ENCODE measurements around the gene PAM. TPM values are rescaled to one million over a fixed set of nuclear protein-coding genes. Genes with fewer than 3 reads are reported as not detected.
"Not testable (repeated sequence)": the region's sequence is repeated elsewhere in the genome, so short reads cannot be mapped to it uniquely, and the experiment has no call there.

PAM gene
- total and polyA plus RNA-seq, 5 donors, result 3,384 to 4,784 (median 4,213) TPM

DNA sequence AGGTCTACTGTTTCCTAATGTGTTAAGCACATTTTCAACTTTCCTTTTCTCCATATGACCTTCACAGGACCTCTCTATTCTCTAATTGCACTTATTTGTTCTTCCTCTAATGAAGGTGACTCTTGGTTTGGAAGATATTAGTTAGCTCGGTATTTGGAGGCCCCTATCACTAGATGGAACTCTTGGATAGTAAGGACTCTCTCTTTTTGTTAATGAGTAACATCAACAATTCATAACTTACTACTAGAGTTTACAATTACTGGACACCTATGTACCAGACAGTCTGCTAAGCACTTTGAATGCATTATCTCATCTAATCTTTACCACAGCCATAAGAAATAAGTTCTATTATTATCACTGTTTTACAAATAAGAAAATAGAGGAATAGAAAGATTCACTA, 23.4 kb upstream of the PAM start:
- no peaks in the 10 kb centered on the region for H3K4me1 ChIP-seq (ENCODE audit: control insufficient read depth, insufficient read depth, low read length)
- no peak for ATAC-seq
- H3K4me3 ChIP-seq (ENCODE audit: low read length), result no peak overlapping the region
- H3K27me3 ChIP-seq (ENCODE audit: control insufficient read depth, insufficient read depth), result no peaks in the 10 kb centered on the region
- H3K27ac ChIP-seq (ENCODE audit: low read length), result no peak overlapping the region
- WGBS, result 61% methylated on average over 1 of the region's 1 CpG
- DNase-seq, result no peak
- intact Hi-C loops (cut with DNase I), result no loop called here
- no peaks in the 10 kb centered on the region for H3K9me3 ChIP-seq (ENCODE audit: control insufficient read depth, low read length)

- Histone ChIP-seq H3K4me1 (ENCODE audit: control insufficient read depth, insufficient read depth, low read length) (no peaks in the 10 kb centered on the region), H3K27me3 (ENCODE audit: control insufficient read depth, insufficient read depth) (no peaks in the 10 kb centered on the region), H3K4me3 (ENCODE audit: low read length) (no peak overlapping the region), H3K9me3 (ENCODE audit: control insufficient read depth, low read length) (no peaks in the 10 kb centered on the region), H3K27ac (ENCODE audit: low read length) (no peak overlapping the region)
- 51% methylated on average over 5 of the region's 5 CpGs for WGBS
- intact Hi-C loops (cut with DNase I), result no loop called here
- DNase-seq (no peak), ATAC-seq (no peak)
Observed at GRCh38 chr5:102733534-102733933, 21.6 kb upstream of the PAM start.

DNA sequence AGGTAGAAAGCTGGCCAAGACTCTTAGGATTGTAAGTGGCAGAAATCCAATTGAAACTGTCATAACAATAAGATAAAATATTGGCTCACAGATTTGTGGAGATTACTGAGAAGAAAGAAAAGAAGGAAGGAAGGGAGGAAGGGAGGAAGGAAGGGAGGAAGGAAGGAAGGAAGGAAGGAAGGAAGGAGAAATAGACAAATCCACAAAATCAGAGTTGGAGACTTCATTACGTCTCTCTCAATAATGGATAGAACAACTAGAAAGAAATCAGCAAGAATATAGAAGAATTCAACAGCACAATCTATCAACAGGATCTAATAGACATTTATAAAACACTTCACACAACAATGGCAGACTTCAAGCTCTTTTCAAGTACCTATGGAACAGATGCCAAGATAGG, 17.9 kb upstream of the PAM start:
- no peaks in the 10 kb centered on the region for H3K9me3 ChIP-seq (ENCODE audit: control insufficient read depth, low read length)
- no peak overlapping the region for H3K4me3 ChIP-seq (ENCODE audit: low read length)
- H3K27ac ChIP-seq (ENCODE audit: low read length), result no peak overlapping the region
- H3K4me1 ChIP-seq (ENCODE audit: control insufficient read depth, insufficient read depth, low read length), result no peaks in the 10 kb centered on the region
- ATAC-seq, result no peak
- intact Hi-C loops (cut with DNase I), result no loop called here
- WGBS, result 55% methylated on average over 1 of the region's 1 CpG
- no peaks in the 10 kb centered on the region for H3K27me3 ChIP-seq (ENCODE audit: control insufficient read depth, insufficient read depth)
- no peak for DNase-seq

- DNase-seq (no peak), ATAC-seq (no peak)
- Histone ChIP-seq H3K4me1 (ENCODE audit: control insufficient read depth, insufficient read depth, low read length) (no peaks in the 10 kb centered on the region), H3K9me3 (ENCODE audit: control insufficient read depth, low read length) (no peaks in the 10 kb centered on the region), H3K27me3 (ENCODE audit: control insufficient read depth, insufficient read depth) (no peaks in the 10 kb centered on the region), H3K27ac (ENCODE audit: low read length) (no peak overlapping the region), H3K4me3 (ENCODE audit: low read length) (no peak overlapping the region)
- intact Hi-C loops (cut with DNase I), result no loop called here
- WGBS, result 75% methylated on average over 7 of the region's 7 CpGs
Observed at GRCh38 chr5:102737805-102738469, 17.2 kb upstream of the PAM start.

DNA sequence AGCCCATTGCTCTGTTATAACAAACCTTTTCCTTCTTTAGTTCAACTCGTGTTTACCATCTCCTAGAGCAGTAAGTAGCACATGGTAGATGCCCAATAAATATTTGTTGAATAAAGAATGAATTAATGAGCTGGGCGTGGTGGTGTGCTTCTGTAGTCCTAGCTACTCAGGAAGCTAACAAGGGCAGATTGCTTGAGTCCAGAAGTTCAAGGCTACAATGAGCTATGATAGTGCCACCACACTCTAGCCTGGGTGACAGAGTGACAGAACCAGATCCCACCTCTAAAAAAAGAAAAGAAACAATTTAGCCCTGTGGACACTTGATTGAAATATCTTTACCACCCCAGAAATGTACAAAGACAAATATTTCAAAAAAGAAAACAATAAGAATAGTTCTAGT, 14.6 kb upstream of the PAM start:
- Histone ChIP-seq H3K9me3 (ENCODE audit: control insufficient read depth, low read length) (no peaks in the 10 kb centered on the region), H3K4me1 (ENCODE audit: control insufficient read depth, insufficient read depth, low read length) (no peaks in the 10 kb centered on the region), H3K4me3 (ENCODE audit: low read length) (no peak overlapping the region), H3K27ac (ENCODE audit: low read length) (no peak overlapping the region), H3K27me3 (ENCODE audit: control insufficient read depth, insufficient read depth) (no peaks in the 10 kb centered on the region)
- WGBS, result 81% methylated on average over 2 of the region's 2 CpGs
- no peak for DNase-seq
- no peak for ATAC-seq
- intact Hi-C loops (cut with DNase I), result no loop called here

DNA sequence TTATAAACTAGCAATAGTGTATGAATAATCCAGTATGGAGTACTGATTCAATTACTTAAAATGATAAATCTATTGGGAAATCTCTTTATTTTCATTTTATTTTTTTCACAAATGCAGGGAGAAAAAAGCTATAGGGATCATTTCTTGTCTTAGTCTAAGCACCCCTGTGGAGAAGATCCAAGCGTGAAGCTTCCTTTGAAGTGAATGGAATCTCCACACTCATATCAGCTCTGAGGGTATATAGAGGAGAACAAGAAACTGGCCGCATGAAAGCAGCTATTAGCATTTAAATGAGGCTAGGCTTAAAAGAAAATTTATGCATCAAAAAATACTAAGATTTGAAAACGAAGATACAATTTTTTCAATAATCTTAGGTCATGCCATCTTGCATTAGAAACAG, 12.9 kb upstream of the PAM start:
- ATAC-seq (no peak), DNase-seq (no peak)
- no peaks in the 10 kb centered on the region for H3K4me1 ChIP-seq (ENCODE audit: control insufficient read depth, insufficient read depth, low read length)
- no peak overlapping the region for H3K4me3 ChIP-seq (ENCODE audit: low read length)
- H3K9me3 ChIP-seq (ENCODE audit: control insufficient read depth, low read length), result no peaks in the 10 kb centered on the region
- H3K27ac ChIP-seq (ENCODE audit: low read length), result no peak overlapping the region
- 65% methylated on average over 3 of the region's 3 CpGs for WGBS
- H3K27me3 ChIP-seq (ENCODE audit: control insufficient read depth, insufficient read depth), result no peaks in the 10 kb centered on the region
- intact Hi-C loops (cut with DNase I), result no loop called here

GRCh38 chr5:102743900-102744299, 11.2 kb upstream of the PAM start:
- WGBS, result 96% methylated on average over 4 of the region's 4 CpGs
- H3K27me3 ChIP-seq (ENCODE audit: control insufficient read depth, insufficient read depth), result no peaks in the 10 kb centered on the region
- H3K4me1 ChIP-seq (ENCODE audit: control insufficient read depth, insufficient read depth, low read length), result no peaks in the 10 kb centered on the region
- H3K27ac ChIP-seq (ENCODE audit: low read length), result no peak overlapping the region
- no peak overlapping the region for H3K4me3 ChIP-seq (ENCODE audit: low read length)
- H3K9me3 ChIP-seq (ENCODE audit: control insufficient read depth, low read length), result no peaks in the 10 kb centered on the region
- ATAC-seq (no peak), DNase-seq (peak in 1 of 3 donors; percentile 9)
- intact Hi-C loops (cut with DNase I), result no loop called here

DNA sequence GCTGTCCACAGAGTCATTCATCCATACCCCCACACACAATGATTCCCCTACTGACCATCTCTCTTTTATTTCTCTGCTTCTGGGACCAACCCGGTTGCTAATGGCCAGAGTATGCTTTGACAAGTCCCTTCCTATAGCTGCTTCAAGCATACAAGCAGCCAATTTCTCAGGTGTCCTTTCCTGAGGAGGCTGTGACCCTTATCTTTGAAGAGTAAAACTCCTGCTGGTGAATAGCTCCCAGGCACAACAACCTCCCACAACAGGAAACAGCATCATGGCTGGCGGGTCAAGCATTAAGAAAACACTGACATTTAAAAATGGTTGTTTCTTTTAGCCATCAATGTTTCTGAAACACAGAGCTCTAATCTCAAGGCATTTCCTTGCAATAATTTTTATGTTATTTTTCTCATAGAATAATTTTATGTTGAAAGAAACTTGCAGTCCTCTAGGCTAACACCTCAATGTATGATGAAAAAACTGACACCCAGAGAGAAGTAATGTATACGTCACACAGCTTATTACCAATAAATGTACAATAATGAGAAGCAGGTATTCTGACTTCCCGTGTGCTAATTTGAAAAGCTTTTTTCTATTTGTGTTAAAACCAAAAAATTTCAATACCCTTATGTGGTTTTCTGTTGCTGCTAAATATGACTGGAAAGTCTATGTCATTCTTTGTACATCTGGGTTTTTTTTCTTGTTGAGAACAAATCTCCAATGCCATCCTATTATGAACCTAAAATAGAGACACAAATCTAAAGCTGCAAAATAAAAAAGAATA, 7.5 kb upstream of the PAM start:
- DNase-seq (no peak), ATAC-seq (no peak)
- Histone ChIP-seq H3K4me3 (ENCODE audit: low read length) (no peak overlapping the region), H3K27me3 (ENCODE audit: control insufficient read depth, insufficient read depth) (no peaks in the 10 kb centered on the region), H3K27ac (ENCODE audit: low read length) (no peak overlapping the region), H3K4me1 (ENCODE audit: control insufficient read depth, insufficient read depth, low read length) (no peaks in the 10 kb centered on the region), H3K9me3 (ENCODE audit: control insufficient read depth, low read length) (no peaks in the 10 kb centered on the region)
- WGBS, result 82% methylated on average over 4 of the region's 4 CpGs
- intact Hi-C loops (cut with DNase I), result no loop called here

- 70% methylated on average over 5 of the region's 5 CpGs for WGBS
- Histone ChIP-seq H3K4me1 (ENCODE audit: control insufficient read depth, insufficient read depth, low read length) (no peaks in the 10 kb centered on the region), H3K9me3 (ENCODE audit: control insufficient read depth, low read length) (no peaks in the 10 kb centered on the region), H3K4me3 (ENCODE audit: low read length) (no peak overlapping the region), H3K27ac (ENCODE audit: low read length) (no peak overlapping the region), H3K27me3 (ENCODE audit: control insufficient read depth, insufficient read depth) (no peaks in the 10 kb centered on the region)
- intact Hi-C loops (cut with DNase I), result no loop called here
- ATAC-seq (no peak), DNase-seq (no peak)
Observed at GRCh38 chr5:102749416-102750030, 5.6 kb upstream of the PAM start.

- no peak for DNase-seq
- no peak for ATAC-seq
- H3K27ac ChIP-seq (ENCODE audit: low read length), result no peak overlapping the region
- no peaks in the 10 kb centered on the region for H3K4me1 ChIP-seq (ENCODE audit: control insufficient read depth, insufficient read depth, low read length)
- H3K27me3 ChIP-seq (ENCODE audit: control insufficient read depth, insufficient read depth), result no peaks in the 10 kb centered on the region
- intact Hi-C loops (cut with DNase I), result no loop called here
- H3K9me3 ChIP-seq (ENCODE audit: control insufficient read depth, low read length), result no peaks in the 10 kb centered on the region
- no peak overlapping the region for H3K4me3 ChIP-seq (ENCODE audit: low read length)
- 91% methylated on average over 4 of the region's 4 CpGs for WGBS
Observed at GRCh38 chr5:102750151-102750834, 4.8 kb upstream of the PAM start.

DNA sequence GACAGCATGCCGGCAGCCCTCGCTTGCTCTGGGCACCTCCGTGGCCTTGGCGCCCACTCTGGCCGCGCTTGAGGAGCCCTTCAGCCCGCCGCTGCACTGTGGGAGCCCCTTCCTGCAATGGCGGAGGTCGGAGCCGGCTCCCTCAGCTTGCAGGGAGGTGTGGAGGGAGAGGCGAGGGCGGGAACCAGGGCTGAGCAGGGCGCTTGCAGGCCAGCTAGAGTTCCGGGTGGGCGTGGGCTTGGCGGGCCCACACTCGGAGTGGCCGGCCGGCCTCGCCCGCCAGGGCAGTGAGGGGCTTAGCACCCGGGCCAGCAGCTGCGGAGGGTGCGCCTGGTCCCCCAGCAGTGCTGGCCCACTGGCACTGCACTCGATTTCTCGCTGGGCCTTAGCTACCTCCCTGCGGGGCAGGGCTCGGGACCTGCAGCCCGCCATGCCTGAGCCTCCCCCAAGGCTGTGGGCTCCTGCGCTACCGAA, 3.2 kb upstream of the PAM start:
- ATAC-seq; H3K9me3 ChIP-seq (ENCODE audit: control insufficient read depth, low read length); H3K27ac ChIP-seq (ENCODE audit: low read length); H3K4me1 ChIP-seq (ENCODE audit: control insufficient read depth, insufficient read depth, low read length); H3K27me3 ChIP-seq (ENCODE audit: control insufficient read depth, insufficient read depth); intact Hi-C loops (cut with DNase I); H3K4me3 ChIP-seq (ENCODE audit: low read length): not testable (repeated sequence)
- 91% methylated on average over 32 of the region's 32 CpGs for WGBS
- peak in 1 of 3 donors; percentile 35 for DNase-seq

All from right cardiac atrium (tissue), 5 donors.